HG02610 (cell line): Measurements from ENCODE around the gene G0S2.

Experiments
- ATAC-seq: cut with Tn5 transposase; IDR thresholded peaks from one replicate; pipeline ENCODE4 v1.9.1; 2021; ENCODE audit warnings: mild to moderate bottlenecking, moderate library complexity; ENCODE audit not compliant: unreplicated experiment

Gene G0S2

DNA sequence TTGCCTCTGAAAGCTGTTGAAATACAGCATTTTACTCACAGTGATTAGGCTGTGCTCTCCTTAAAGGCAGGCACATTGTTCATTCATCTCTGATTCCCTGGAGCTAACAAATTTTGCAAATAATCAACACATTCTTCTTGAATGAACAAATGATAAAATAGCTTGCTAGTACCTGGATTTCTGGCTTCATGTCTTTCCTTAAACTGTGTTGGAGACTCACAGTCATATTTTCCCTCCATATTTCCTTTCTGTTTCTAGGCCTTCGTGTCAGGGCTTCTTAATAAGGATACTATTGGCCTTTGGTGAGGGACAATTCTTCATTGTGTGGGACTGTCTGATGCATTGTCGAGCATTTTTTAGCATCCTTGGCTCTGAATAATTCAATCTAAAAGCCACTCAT, 39.1 kb downstream of the G0S2 start:
- ATAC-seq, result no peak

- ATAC-seq, result no peak
Observed at GRCh38 chr1:209715314-209715713, 40.1 kb downstream of the G0S2 start.

DNA sequence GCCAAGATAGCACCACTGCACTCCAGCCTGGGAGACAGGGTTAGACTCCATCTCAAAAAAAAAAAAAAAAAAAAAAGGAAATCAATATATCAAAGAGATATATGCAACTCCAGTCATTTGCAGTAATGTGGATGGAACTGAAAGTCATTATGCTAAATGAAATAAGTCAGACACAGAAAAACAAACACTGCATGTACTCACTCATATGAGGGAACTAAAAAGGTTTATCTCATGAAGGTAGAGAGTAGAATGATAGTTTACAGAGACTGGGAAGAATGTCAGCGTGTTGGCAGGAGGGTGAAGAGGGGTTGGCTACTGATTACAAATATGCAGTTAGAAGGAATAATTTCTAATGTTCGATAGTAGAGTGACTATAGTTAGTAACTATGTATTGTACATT, 42.6 kb downstream of the G0S2 start:
- no peak for ATAC-seq

- ATAC-seq, result no peak
Observed at GRCh38 chr1:209720326-209720725, 45.1 kb downstream of the G0S2 start.

- no peak for ATAC-seq
Observed at GRCh38 chr1:209720826-209721225, 45.6 kb downstream of the G0S2 start.

GRCh38 chr1:209721323-209721722, 46.1 kb downstream of the G0S2 start:
- no peak for ATAC-seq

DNA sequence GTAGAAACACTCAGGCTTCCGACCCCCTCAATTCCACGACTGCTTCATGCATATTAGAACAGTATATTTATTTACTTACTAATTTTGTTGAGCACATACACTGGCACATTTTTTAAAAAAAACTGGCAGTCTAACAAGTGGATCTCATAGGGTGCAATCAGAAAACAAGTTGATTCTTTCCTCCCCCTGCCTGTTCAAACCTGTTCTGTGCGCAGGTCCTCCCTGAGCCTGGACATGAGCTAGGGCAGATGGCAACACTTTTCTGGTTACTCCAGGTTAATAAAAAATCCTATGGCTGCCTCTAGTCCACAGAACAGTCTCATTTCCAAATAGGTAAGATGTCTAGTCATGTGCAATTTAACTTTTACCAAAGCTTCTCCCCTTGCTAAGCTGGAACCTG, 48.1 kb downstream of the G0S2 start:
- ATAC-seq, result no peak

- ATAC-seq, result peak; percentile 76
Observed at GRCh38 chr1:209723756-209724693, 48.8 kb downstream of the G0S2 start.
